ENCODE measurements around the gene MIPOL1. TPM values are rescaled to one million over a fixed set of nuclear protein-coding genes. Genes with fewer than 3 reads are reported as not detected.

MIPOL1 gene
- total and polyA plus RNA-seq, 2 of the 13 experiments (the other 11 are each of a cell fraction or from before 2014, with no cell fraction given): 8.6 to 34.2 TPM

GRCh38 chr14:37584211-37585100 is 386.7 kb downstream of the MIPOL1 start (continued):
- no peak for TF ChIP-seq STAT6 (CRISPR knock-in tag; IDR thresholded peaks at IDR 0.05; ENCODE audit: borderline replicate concordance)
- no peak for TF ChIP-seq SETDB1 (CRISPR knock-in tag; IDR thresholded peaks at IDR 0.05; ENCODE audit: borderline replicate concordance)
- no peak for TF ChIP-seq ZNF572 (CRISPR knock-in tag; IDR thresholded peaks at IDR 0.05)
- peak; percentile 49; the same call in 1 of the 2 replicates for TF ChIP-seq ZNF274 (CRISPR knock-in tag; IDR thresholded peaks at IDR 0.05)
- TF ChIP-seq E2F1 (CRISPR knock-in tag; IDR thresholded peaks at IDR 0.05): no peak
- TF ChIP-seq MZF1 (CRISPR knock-in tag; IDR thresholded peaks at IDR 0.05; ENCODE audit: borderline replicate concordance): no peak
- TF ChIP-seq ZNF33B (CRISPR knock-in tag; IDR thresholded peaks at IDR 0.05): no peak
- TF ChIP-seq ZNF512 (CRISPR knock-in tag; IDR thresholded peaks at IDR 0.05): no peak
- TF ChIP-seq CAMTA2 (CRISPR knock-in tag; IDR thresholded peaks at IDR 0.05; ENCODE audit: borderline replicate concordance): no peak
- 0 out of 2 replicates have a peak, but pooled peaks have one; percentile 49 for TF ChIP-seq PAWR (CRISPR knock-in tag; IDR thresholded peaks at IDR 0.05; ENCODE audit: borderline replicate concordance)
- no peak for TF ChIP-seq MTA3 (CRISPR knock-in tag; IDR thresholded peaks at IDR 0.05)
- TF ChIP-seq PAX8 (CRISPR knock-in tag; IDR thresholded peaks at IDR 0.05; ENCODE audit: borderline replicate concordance): no peak
- TF ChIP-seq ZNF614 (CRISPR knock-in tag; IDR thresholded peaks at IDR 0.05; ENCODE audit: borderline replicate concordance): no peak
- no peak for TF ChIP-seq ZNF766 (CRISPR knock-in tag; IDR thresholded peaks at IDR 0.05; ENCODE audit: borderline replicate concordance)
- TF ChIP-seq CHCHD3 (CRISPR knock-in tag; IDR thresholded peaks at IDR 0.05): no peak
- TF ChIP-seq HOXD1 (CRISPR knock-in tag; IDR thresholded peaks at IDR 0.05): no peak
- TF ChIP-seq SIX1 (CRISPR knock-in tag; IDR thresholded peaks at IDR 0.05; ENCODE audit: borderline replicate concordance): no peak
- TF ChIP-seq ZNF333 (CRISPR knock-in tag; IDR thresholded peaks at IDR 0.05; ENCODE audit: borderline replicate concordance): no peak
- no peak for TF ChIP-seq SIN3A (IDR thresholded peaks at IDR 0.05; ENCODE audit: borderline replicate concordance, low read depth, low read length)
- TF ChIP-seq NCOR1 (IDR thresholded peaks at IDR 0.05; ENCODE audit: borderline replicate concordance, low read length): no peak
- TF ChIP-seq ZNF558 (CRISPR knock-in tag; IDR thresholded peaks at IDR 0.05; ENCODE audit: borderline replicate concordance): peak; percentile 64; the same call in 1 of the 2 replicates
- peak; percentile 91; the same call in 1 of the 2 replicates for TF ChIP-seq ZBTB33 (CRISPR knock-in tag; IDR thresholded peaks at IDR 0.05)
